GM12801 (cell line): ENCODE results near the gene RPS6KL1.

Source experiments
- TF ChIP-seq, protein P1 (sequence below): IDR thresholded peaks from one replicate; pipeline ENCODE4 v1.5.1; 2011; ENCODE audit warnings: control low read depth; ENCODE audit not compliant: insufficient read length; ENCODE audit errors: extremely low read depth

Gene RPS6KL1

GRCh38 chr14:74898083-74898482 is 25.0 kb downstream of the RPS6KL1 start:
- TF ChIP-seq, protein P1, sequence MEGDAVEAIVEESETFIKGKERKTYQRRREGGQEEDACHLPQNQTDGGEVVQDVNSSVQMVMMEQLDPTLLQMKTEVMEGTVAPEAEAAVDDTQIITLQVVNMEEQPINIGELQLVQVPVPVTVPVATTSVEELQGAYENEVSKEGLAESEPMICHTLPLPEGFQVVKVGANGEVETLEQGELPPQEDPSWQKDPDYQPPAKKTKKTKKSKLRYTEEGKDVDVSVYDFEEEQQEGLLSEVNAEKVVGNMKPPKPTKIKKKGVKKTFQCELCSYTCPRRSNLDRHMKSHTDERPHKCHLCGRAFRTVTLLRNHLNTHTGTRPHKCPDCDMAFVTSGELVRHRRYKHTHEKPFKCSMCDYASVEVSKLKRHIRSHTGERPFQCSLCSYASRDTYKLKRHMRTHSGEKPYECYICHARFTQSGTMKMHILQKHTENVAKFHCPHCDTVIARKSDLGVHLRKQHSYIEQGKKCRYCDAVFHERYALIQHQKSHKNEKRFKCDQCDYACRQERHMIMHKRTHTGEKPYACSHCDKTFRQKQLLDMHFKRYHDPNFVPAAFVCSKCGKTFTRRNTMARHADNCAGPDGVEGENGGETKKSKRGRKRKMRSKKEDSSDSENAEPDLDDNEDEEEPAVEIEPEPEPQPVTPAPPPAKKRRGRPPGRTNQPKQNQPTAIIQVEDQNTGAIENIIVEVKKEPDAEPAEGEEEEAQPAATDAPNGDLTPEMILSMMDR: no peak

DNA sequence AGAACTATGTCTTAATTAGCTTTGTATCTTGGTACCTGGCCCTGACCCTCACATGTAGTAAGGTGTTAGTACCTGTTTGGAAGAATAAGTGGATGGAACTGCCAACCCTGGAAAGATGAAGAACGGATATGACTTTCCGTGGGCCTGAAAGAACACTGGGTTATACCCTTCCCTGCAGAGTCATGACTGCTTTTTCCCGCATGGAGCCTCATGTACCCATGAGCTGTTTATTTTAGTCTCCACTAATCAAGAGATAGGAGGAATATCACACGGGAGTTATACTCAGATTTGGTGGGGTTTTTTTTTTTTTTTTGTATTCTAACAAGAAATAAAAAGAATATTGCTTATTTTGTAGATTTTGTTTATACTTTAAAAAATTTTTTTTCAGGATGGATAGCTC is 25.4 kb downstream of the RPS6KL1 start:
- TF ChIP-seq, protein P1: no peak

GRCh38 chr14:74896400-74896799 is 26.7 kb downstream of the RPS6KL1 start:
- TF ChIP-seq, protein P1: no peak

DNA sequence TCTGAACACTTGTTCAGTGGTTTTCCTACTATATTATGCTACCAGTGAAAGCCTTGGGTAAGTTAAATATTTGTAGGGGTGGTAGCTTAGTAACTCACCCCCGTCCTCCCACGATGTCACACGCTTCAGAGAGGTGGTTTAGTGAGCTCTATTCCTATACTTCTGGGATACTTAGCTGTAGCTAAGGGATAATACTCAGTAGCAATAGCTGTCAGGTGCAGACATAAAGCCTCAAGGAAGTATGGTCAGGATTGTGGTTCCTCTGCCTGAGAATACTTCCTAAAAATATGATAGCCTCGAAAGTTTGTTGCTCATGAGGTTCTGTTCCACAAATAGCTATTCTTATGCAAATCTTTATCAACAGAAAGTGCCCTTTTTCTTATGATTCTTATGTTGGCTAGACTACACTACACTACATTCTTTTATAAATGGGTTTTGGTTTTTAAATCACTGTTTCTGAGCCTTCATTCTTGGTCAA is 29.4 kb downstream of the RPS6KL1 start:
- TF ChIP-seq, protein P1: no peak

DNA sequence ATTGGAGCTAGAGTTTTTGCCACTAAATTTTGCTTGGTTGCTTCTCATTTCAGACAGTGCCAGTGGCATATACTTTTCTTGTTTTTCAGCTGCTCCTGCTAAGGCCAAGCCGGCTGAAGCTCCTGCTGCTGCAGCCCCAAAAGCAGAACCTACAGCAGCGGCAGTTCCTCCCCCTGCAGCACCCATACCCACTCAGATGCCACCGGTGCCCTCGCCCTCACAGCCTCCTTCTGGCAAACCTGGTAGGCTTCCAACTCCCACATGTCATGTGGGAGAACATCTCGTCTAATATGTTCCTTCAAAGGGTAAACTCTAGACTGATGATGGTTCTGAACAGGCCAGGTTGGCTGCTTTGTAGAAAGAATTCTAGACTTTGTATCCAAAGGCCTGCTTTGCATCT is 30.3 kb downstream of the RPS6KL1 start:
- TF ChIP-seq, protein P1: no peak

DNA sequence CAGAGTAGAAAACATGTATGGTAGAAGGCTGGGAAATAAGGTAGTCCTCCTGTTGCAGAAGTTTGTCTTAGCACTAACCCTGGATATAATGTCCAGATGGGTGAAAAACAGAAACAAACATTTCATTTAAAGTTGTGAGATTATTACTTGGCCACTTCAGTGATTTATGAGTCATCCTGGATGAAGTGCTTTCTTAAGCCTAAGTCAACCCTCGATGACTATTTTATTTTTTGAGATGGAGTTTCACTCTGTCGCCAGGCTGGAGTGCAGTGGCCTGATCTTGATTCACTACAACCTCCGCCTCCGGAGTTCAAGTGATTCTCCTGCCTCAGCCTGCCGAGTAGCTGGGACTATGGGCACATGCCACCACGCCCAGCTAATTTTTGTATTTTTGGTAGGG is 31.2 kb downstream of the RPS6KL1 start:
- TF ChIP-seq, protein P1: no peak

DNA sequence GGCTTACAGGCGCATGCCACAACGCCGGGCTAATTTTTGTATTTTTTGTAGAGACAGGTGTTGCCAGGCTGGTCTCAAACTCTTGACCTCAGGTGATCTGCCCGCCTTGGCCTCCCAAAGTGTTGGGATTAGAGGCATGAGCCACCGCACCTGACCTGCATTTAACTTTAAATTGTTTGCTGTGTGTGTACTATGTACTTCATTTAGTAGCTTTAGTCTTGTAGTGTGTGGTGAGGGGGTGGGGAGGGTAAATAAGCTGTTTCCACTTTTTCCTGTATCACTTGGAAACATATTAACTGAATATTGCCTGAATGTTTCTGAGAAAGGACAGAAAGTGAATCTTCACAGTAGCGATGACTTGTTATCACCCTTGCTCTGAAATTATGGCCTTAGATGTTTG is 32.8 kb downstream of the RPS6KL1 start:
- TF ChIP-seq, protein P1: no peak
